Activated CD8-positive, alpha-beta T cell treated with anti-CD3 and anti-CD28 coated beads, Interleukin-2, amount 10 ng/mL, durations not matched to agents 7 days and 5 days (primary cell): ENCODE measurements around the gene SGCD. TPM values are rescaled to one million over a fixed set of nuclear protein-coding genes. Genes with fewer than 3 reads are reported as not detected.

ENCODE experiments used
- ATAC-seq: fragments of 150-1000 bp; cut with Tn5 transposase; one replicate; pipeline ENCODE4 v1.10.0; 2021; ENCODE audit warnings: moderate library complexity
- CTCF ChIA-PET: fragments of 350-600 bp; sonication (Branson Sonifier 250); formaldehyde crosslinking; loops from one replicate; lab custom pipeline; 2021; ENCODE audit warnings: antibody characterized with exemption; lab: Charles Lee
- POLR2A ChIA-PET: fragments of 350-600 bp; sonication (Branson Sonifier 250); formaldehyde crosslinking; loops from one replicate; lab custom pipeline; 2021; ENCODE audit warnings: antibody characterized with exemption; lab: Charles Lee
- DNase-seq: peaks from one replicate; pipeline ENCODE4 v3.0.0-alpha.2; 2020
- H3K27ac Mint-ChIP-seq: one replicate; pipeline ENCODE4 v1.8.0; 2021; ENCODE audit warnings: mild to moderate bottlenecking, mixed read lengths
- H3K27me3 Mint-ChIP-seq: one replicate; pipeline ENCODE4 v1.8.0; 2021; ENCODE audit warnings: low read depth, mixed read lengths
- H3K36me3 Mint-ChIP-seq: one replicate; pipeline ENCODE4 v1.8.0; 2021; ENCODE audit warnings: low read depth, mixed read lengths
- H3K4me1 Mint-ChIP-seq: one replicate; pipeline ENCODE4 v1.8.0; 2021; ENCODE audit warnings: low read depth, mixed read lengths
- H3K4me3 Mint-ChIP-seq: one replicate; pipeline ENCODE4 v1.8.0; 2021; ENCODE audit warnings: mild to moderate bottlenecking, mixed read lengths
- H3K9me3 Mint-ChIP-seq: one replicate; pipeline ENCODE4 v1.8.0; 2022; ENCODE audit warnings: mixed read lengths; ENCODE audit not compliant: insufficient read depth
- total RNA-seq, 2 experiments: library from RNA; stranded (reverse); gene quantifications; one replicate each; pipeline ENCODE4 v1.2.3, GENCODE V29; 2021

SGCD gene
- total RNA-seq, 2 experiments from 2014 or later: not detected

DNA sequence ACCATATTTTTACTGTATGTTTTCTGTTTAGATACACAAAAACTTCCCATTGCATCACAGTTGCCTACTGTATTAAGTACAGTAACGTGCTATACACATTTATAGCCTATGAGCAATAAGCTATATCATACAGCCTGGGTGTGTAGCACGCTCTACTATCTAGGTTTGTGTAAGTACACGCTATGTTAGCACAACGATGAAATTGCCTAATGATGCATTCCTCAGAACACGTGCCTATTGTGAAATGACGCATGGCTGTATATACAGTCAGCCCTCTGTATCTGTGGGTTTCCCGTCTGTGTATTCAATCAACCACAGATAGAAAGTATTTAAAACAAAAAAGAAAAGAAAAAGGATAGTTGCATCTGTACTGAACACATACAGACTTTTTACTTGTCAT is 64.2 kb downstream of the SGCD start:
- ATAC-seq (no peak), DNase-seq (no peak)
- H3K36me3 Mint-ChIP-seq: no peaks in the 10 kb centered on the region
- CTCF ChIA-PET: no interaction called here
- POLR2A ChIA-PET: no interaction called here
- H3K27me3 Mint-ChIP-seq: peaks cover 3% of the 10 kb centered on the region
- no peaks in the 10 kb centered on the region for H3K9me3 Mint-ChIP-seq
- no peak overlapping the region for H3K4me3 Mint-ChIP-seq
- no peak overlapping the region for H3K27ac Mint-ChIP-seq
- no peaks in the 10 kb centered on the region for H3K4me1 Mint-ChIP-seq

DNA sequence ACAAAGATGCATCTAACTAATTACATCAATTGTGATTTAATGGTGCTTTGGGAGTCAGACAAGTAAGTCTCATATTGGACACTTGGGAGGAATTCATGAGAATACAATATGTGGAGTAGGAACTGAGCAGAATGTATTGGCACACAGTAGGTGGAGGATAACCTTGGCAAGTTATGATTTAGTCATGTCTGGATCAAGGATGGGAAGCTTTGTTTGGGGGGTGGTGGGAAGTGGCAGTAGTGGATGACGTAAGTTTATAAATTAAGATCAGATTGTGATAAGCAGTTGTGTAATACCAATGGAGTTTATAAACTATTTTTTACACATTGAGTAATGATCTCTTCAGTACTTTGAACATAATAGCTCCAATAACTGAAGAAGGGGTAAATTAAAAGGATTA is 67.0 kb downstream of the SGCD start:
- H3K4me1 Mint-ChIP-seq: no peaks in the 10 kb centered on the region
- H3K27me3 Mint-ChIP-seq: no peaks in the 10 kb centered on the region
- no peaks in the 10 kb centered on the region for H3K9me3 Mint-ChIP-seq
- POLR2A ChIA-PET: no interaction called here
- CTCF ChIA-PET: no interaction called here
- H3K27ac Mint-ChIP-seq: no peak overlapping the region
- H3K36me3 Mint-ChIP-seq: no peaks in the 10 kb centered on the region
- no peak overlapping the region for H3K4me3 Mint-ChIP-seq
- no peak for ATAC-seq
- no peak for DNase-seq

DNA sequence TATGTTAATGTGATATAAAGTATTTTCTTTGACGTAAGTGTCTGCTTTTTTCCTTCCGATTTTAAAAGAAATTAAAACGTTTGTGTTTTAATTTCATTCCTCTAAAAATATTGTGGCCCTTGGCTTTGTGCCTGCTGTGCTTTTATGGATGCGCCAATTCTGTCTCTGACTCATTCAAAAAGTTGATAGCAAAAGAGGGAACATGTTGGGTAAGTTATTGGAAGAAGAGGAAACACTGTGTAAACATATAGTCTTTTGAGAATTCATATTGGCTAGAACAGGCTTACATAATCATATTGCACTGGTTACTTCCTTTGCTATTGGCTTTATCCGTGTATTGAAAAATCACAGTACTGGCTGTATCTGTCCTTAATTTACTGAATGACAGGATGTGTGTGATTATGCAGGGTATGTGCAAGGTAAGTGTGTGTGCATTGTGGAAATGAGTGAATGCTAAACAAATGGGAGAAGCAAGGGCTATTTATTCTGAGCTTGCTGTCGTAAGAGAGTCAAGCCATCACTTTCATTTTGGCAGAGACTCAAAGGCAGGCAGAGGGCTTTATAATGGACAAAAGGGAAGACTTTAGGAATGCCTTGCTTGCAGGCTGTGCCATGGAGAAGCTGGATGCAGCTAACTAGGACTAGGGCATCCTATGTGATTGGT is 67.8 kb downstream of the SGCD start:
- no peak for ATAC-seq
- H3K4me3 Mint-ChIP-seq: no peak overlapping the region
- DNase-seq: no peak
- no peaks in the 10 kb centered on the region for H3K9me3 Mint-ChIP-seq
- H3K36me3 Mint-ChIP-seq: no peaks in the 10 kb centered on the region
- H3K27me3 Mint-ChIP-seq: no peaks in the 10 kb centered on the region
- H3K4me1 Mint-ChIP-seq: no peaks in the 10 kb centered on the region
- POLR2A ChIA-PET: no interaction called here
- CTCF ChIA-PET: no interaction called here
- no peak overlapping the region for H3K27ac Mint-ChIP-seq

DNA sequence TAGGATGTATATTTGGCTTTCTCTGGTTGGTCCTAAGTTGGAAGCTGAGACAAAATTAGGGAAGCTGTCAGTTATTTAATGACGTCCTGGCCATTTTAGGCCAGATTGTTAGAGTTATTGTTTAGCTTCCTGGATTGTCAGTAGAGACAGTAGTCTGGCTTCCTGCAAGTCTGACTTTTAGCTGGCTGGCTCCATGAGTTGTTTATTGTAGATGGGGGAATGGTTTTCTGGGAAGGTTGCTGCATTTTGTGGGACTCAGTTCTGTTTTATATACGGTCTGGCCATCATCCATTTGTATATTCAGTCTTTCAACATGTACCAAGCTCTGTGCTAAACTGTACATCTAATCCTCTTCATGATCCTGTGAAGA is 68.3 kb downstream of the SGCD start:
- no peak overlapping the region for H3K27ac Mint-ChIP-seq
- ATAC-seq: no peak
- no peaks in the 10 kb centered on the region for H3K36me3 Mint-ChIP-seq
- DNase-seq: no peak
- H3K4me1 Mint-ChIP-seq: no peaks in the 10 kb centered on the region
- H3K27me3 Mint-ChIP-seq: no peaks in the 10 kb centered on the region
- ChIA-PET CTCF (no interaction called here), POLR2A (no interaction called here)
- no peaks in the 10 kb centered on the region for H3K9me3 Mint-ChIP-seq
- H3K4me3 Mint-ChIP-seq: no peak overlapping the region

DNA sequence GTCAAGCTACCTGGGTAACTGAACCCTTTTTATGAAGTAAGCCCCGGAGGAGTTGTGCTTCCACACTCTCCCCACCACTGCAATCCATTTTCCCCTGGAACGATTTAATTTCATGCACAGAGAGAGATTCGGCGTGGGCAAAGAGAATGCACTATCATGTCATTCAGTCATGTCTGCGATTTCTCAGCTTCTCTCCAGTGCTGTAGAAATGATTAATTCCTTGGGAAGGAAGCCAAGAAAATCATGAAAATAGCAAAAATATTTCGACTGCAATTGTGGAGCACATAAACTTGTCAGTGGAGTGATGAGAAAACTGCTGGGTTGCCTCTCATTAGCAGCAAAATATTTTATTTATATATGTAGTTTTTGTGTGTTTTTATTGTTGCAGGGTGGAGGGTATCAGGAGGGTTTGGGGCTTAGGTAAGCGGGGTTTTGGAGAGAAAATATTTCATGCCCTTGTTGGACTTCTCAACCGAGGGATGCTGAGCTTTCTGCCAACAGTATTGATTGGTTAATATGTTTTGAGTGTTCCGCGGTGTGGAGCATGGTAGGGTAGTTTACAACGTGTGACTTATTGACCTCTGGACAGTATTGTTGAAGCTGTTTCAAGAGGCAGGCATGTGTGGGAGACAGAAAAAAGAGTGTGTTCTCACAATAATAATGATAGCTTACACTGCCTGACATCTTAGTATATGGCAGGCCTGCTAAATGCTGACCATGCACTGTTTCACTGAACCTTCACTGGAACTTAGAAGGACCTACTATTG is 69.3 kb downstream of the SGCD start:
- no peak overlapping the region for H3K4me3 Mint-ChIP-seq
- H3K4me1 Mint-ChIP-seq: no peaks in the 10 kb centered on the region
- H3K36me3 Mint-ChIP-seq: no peaks in the 10 kb centered on the region
- ChIA-PET CTCF (no interaction called here), POLR2A (no interaction called here)
- H3K9me3 Mint-ChIP-seq: no peaks in the 10 kb centered on the region
- no peaks in the 10 kb centered on the region for H3K27me3 Mint-ChIP-seq
- DNase-seq (no peak), ATAC-seq (no peak)
- H3K27ac Mint-ChIP-seq: no peak overlapping the region

DNA sequence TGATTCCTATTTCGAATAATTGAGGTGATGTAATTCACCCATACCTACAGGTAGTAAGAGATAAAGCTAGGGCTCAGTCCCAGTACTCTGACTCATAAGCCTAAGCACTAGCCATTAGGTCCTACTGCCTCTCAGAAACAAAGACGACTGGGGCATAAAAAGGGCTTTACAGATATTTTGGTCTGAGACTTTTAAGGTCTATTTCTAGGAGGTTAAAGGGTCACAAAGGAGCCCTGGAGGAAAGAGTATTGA is 69.8 kb downstream of the SGCD start:
- Mint-ChIP-seq H3K4me3 (no peak overlapping the region), H3K9me3 (no peaks in the 10 kb centered on the region), H3K4me1 (no peaks in the 10 kb centered on the region), H3K36me3 (no peaks in the 10 kb centered on the region), H3K27ac (no peak overlapping the region), H3K27me3 (no peaks in the 10 kb centered on the region)
- DNase-seq (no peak), ATAC-seq (no peak)
- POLR2A ChIA-PET: no interaction called here
- CTCF ChIA-PET: no interaction called here

DNA sequence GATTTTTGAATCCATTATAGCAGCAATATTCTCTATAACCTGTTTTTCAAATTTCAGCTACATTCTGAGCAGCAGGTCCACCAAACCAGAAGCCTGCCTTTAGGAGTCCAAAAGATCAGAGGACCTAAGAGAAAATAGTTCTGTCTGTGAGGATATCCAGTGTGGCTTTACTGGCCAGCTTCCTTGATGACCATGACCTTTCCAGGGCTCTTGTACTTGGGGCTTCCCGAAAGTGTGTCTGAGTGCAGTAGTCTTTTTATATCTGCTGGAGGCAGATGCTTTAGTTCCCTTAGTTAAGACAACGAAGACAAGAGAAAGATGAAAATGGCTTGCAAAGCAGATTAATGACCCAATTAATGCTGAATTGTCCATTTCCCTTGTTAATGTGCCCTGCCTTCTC is 72.4 kb downstream of the SGCD start:
- Mint-ChIP-seq H3K27me3 (no peaks in the 10 kb centered on the region), H3K4me1 (no peaks in the 10 kb centered on the region), H3K9me3 (no peaks in the 10 kb centered on the region), H3K36me3 (no peaks in the 10 kb centered on the region), H3K27ac (no peak overlapping the region), H3K4me3 (no peak overlapping the region)
- ATAC-seq (no peak), DNase-seq (no peak)
- ChIA-PET POLR2A (no interaction called here), CTCF (no interaction called here)

DNA sequence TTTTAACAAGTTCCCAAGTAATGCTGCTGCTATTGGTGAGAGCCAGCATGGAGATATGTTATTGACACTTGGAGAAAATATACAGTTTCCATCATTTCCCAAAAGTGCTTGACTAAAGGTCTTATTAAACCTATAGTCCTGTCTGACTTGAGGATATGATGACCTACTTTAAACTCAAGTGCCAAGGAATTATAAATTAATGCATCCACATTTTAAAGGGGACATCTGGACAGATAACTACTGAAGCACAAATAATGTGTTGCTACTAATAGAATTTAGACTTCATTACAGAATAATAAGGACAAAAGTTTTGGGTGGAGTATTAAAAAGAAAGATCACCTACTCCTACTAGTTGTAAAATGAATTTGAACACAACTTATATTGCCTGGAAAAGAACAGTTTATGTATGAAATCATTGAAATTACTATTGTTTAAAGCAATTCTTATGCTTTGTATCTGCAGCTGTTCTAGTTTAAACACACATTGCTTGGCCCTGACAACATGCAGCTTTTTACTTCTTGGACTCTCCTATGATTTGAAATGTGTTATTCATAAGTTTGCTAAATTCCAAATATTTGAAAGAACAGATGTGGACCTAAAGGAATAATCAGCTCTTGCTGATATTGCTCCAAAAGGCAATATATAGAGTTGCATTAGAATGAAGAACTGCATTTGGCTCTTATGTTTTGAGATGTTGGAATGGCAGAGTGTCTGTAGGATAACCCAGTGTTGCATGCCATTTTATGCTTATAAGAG is 73.4 kb downstream of the SGCD start:
- H3K4me3 Mint-ChIP-seq: no peak overlapping the region
- DNase-seq (no peak), ATAC-seq (no peak)
- no peaks in the 10 kb centered on the region for H3K4me1 Mint-ChIP-seq
- no peaks in the 10 kb centered on the region for H3K27me3 Mint-ChIP-seq
- H3K27ac Mint-ChIP-seq: no peak overlapping the region
- H3K36me3 Mint-ChIP-seq: no peaks in the 10 kb centered on the region
- POLR2A ChIA-PET: no interaction called here
- H3K9me3 Mint-ChIP-seq: no peaks in the 10 kb centered on the region
- CTCF ChIA-PET: no interaction called here

DNA sequence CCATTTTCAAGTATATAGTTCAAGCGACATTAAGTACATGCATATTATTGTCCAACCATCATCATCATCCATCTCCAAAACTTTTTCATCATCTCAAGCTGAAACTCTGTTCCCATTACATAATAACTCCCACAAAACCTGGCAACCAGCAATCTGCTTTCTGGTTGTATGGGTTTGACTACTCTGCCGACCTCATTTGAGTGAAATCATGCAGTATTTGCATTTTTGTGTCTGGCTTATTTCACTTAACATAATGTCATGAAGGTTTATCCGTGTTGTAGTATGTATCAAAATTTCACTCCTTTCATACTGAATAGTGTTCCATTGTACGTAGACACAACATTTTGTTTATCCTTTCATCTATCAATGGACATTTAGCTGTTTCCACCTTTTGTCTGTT is 74.8 kb downstream of the SGCD start:
- Mint-ChIP-seq H3K36me3 (no peaks in the 10 kb centered on the region), H3K4me1 (no peaks in the 10 kb centered on the region), H3K27ac (no peak overlapping the region), H3K27me3 (no peaks in the 10 kb centered on the region), H3K9me3 (no peaks in the 10 kb centered on the region), H3K4me3 (no peak overlapping the region)
- ChIA-PET POLR2A (interaction anchor here (0.6 kb wide), 2 partner anchors 376 to 609 kb away, joined by 3 to 4 read pairs; no protein-coding TSS in a partner anchor), CTCF (no interaction called here)
- no peak for DNase-seq
- no peak for ATAC-seq

DNA sequence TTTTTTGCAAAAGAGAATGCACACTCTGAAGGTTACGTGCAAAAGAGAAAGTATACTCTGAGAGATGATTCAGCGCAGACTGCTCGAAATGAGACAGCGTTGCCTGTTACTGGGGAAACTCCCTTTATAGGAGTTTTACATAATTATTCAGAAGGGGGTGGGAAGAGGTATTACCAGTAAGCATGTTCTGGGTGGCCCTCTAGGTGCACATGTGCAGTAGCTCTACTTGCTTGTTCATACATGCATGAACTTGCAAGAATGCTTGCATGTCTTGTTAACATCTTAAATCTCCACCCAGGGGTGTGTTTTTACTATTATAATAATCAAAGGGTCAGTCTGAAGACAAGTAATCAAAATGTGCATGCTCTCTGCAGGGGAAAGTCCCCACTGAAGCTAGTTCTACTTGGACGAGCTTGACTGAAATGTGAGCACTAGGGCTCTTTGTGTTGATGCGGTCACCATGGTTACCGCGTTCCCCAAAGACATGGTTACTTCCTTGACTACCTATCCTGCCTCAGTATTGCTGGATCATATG is 75.5 kb downstream of the SGCD start:
- ATAC-seq (peak; percentile 27), DNase-seq (no peak)
- Mint-ChIP-seq H3K4me1 (no peaks in the 10 kb centered on the region), H3K27ac (no peak overlapping the region), H3K4me3 (no peak overlapping the region), H3K9me3 (no peaks in the 10 kb centered on the region), H3K36me3 (no peaks in the 10 kb centered on the region), H3K27me3 (no peaks in the 10 kb centered on the region)
- POLR2A ChIA-PET: interaction anchor here (0.6 kb wide), 1 partner anchor 376 kb away, joined by 3 read pairs; no protein-coding TSS in a partner anchor
- CTCF ChIA-PET: no interaction called here

DNA sequence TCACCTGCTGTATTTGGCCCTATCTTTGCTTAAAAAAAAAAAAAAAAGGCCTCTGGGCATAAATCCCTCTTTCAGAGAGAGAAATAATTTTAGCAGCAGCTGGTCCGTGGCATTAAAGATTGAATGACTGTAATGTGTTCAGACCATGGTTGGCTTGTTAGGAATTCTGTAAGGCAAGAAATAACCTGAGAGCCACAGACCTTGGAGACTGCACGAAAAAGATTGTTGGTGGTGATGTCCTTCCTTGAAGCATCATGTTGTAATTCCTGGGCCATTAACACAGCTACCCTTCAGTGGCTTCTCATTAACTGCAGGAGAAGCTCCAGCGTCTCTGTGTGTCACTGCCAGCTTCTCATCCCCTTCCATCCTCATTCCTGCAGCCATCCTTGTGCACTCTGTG is 79.0 kb downstream of the SGCD start:
- Mint-ChIP-seq H3K27me3 (no peaks in the 10 kb centered on the region), H3K4me3 (no peak overlapping the region), H3K27ac (no peak overlapping the region), H3K9me3 (no peaks in the 10 kb centered on the region), H3K36me3 (no peaks in the 10 kb centered on the region), H3K4me1 (no peaks in the 10 kb centered on the region)
- ATAC-seq: no peak
- POLR2A ChIA-PET: no interaction called here
- no peak for DNase-seq
- CTCF ChIA-PET: no interaction called here

DNA sequence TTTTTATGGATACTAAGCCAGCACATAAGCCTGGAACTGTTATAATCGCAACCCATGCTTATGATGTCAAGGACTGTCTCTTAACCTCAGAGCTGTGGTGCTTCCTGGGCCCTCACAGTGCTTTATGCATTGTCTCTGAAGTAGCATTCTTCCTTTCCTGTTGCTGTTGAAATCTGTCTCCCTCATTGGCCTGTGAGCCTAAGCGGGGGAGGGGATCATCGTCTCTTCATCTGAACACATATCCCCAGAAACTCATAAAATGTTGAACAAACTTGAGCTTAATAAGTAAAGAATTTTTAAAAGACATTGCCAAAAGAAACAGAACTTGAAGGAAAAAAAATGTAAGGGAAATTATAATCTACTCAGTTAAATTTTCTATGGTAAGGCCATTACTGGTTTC is 80.3 kb downstream of the SGCD start:
- no peak for ATAC-seq
- DNase-seq: no peak
- no peak overlapping the region for H3K27ac Mint-ChIP-seq
- CTCF ChIA-PET: no interaction called here
- H3K4me1 Mint-ChIP-seq: no peaks in the 10 kb centered on the region
- POLR2A ChIA-PET: no interaction called here
- H3K9me3 Mint-ChIP-seq: no peaks in the 10 kb centered on the region
- no peaks in the 10 kb centered on the region for H3K27me3 Mint-ChIP-seq
- H3K36me3 Mint-ChIP-seq: no peaks in the 10 kb centered on the region
- no peak overlapping the region for H3K4me3 Mint-ChIP-seq
